NCI-H510A treated with DMSO at 0.1 percent for 48 hours (cell line): ENCODE results near the gene SPAG17.

ENCODE experiments used
- DNase-seq: peaks from one replicate; lab custom pipeline; 2025; lab: John Stamatoyannopoulos, UW

The SPAG17 gene

DNA sequence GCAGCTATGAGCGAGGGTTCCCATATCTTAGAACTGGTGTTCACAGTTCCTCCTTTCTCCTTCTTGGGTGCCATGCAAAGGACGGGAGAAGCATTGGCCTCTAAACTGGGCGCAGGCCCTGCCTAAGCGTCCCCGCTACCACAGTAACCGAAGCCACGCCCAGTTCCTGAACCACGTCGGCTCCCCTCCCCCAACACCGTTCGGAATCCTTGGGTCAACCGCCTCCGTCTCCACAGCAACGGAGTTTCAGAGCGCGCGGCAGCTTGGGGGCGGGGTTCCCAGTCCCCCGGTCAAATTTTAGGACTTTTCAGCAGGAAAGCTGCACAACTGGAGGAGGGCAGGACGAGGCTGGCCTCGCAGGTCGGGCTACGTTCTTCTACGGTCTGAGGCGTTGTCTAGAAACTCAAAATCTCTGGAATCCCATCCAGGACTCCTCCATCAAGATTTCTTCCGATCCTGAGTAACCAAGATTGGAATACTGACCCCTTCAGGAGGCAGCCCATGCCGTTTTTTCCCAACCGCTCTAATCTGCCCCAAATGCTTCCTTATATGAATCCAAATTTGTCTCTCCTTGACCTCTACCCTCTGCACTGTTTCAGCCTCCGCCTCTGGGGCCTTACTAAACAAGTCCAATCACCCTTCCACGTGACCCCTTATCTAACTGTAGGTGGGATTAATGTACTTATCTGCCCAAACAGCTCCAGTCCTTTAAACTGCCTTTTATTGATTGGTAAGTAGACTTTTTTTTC is at the start of gene SPAG17:
Gene SPAG17, minus strand, starts transcription at position 145 of the 749 bp plus-strand sequence. Its CDS starts 71 bp downstream, at position 74.
- peak; percentile 9 for DNase-seq

DNA sequence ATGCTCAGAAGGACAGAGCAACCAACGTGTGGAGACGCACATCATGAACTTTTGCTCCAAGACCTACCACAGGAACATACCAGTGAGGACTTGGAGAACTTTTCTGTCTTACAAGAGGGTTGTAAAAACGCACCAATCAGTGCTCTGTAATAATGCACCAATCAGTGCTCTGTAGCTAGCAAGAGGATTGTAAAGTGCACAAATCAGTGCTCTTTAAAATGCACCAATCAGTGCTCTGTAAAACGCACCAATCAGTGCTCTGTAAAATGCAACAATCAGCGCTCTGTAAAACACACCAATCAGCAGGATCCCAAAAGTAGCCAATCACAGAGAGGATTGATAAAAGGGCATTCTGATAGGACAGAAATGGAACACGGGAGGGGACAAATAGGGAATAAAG is 40.4 kb upstream of the SPAG17 start:
- DNase-seq: no peak

DNA sequence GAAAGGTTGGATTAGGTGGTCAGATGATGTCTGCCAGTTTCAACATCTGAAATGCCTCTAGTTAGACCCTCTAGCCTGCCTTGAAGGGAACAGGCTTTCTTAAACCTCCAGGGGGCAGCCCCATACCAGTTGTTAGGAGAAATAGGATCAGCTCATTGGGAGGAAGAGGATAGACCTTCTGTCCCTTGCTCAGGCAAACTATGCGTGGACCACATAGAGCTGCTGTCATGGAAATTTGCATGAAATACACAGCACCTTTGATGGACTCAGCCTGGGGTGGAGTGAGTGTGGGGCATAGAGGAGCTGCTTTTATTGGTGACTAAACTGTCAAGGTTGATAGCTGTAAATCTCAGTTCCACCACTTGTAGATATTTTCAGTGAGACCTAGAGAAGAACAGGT is 38.4 kb upstream of the SPAG17 start:
- no peak for DNase-seq

GRCh38 chr1:118219438-118219837 is 34.4 kb upstream of the SPAG17 start:
- DNase-seq: no peak

- peak; percentile 40 for DNase-seq
These were observed 32.3 kb upstream of the SPAG17 start for GRCh38 chr1:118217141-118217838.

DNA sequence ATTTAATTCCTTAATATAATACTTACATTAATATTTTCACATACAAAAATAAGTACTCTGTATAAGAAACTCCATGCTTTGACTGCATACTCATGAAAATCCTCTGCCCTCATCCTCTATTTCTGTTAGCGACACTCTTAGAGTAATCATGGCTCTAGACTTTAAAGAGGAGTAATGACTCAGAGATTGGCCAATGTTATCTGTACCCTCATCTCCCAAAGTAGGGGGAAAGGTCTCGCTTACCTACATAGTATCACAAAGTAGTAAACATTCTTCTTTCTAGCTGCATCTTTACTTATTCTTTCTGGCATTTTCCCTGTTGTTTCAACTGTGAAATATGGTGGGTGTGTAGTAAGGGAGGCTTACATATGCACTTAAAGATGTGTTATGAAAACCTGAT is 29.8 kb upstream of the SPAG17 start:
- no peak for DNase-seq

- no peak for DNase-seq
These were observed 25.7 kb upstream of the SPAG17 start for GRCh38 chr1:118210723-118211110.

DNA sequence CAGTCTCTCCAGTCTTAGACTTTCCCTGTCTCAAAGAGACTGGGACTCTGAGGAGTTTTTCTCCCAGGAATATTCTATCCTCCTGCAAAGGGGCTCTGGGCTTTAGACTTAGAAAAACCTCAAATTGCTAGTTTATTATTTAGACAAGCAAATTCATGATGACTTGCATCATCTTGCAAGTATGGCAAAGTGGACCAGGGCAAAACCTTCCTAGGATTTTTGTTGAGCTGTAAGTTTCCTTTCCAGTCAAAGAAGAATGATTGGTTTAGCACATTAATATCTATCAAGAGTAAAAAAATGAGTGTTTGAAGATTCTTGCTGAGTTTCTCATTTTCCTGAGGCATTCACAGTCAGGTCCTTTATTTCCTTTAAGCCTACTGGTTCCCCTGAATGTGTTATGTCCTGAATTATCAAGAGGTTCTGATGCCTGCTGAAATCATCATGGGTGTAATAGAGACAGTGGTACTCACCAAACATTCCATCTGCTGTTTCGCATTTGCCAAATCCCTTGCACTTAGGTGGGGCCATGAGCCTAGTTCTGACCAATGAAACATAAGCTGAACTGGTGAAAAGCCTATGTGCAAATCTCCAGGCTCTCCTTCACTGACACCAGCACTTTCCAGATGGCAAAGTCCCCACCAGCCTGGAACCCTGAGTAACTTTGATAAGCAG is 25.2 kb upstream of the SPAG17 start:
- no peak for DNase-seq

DNA sequence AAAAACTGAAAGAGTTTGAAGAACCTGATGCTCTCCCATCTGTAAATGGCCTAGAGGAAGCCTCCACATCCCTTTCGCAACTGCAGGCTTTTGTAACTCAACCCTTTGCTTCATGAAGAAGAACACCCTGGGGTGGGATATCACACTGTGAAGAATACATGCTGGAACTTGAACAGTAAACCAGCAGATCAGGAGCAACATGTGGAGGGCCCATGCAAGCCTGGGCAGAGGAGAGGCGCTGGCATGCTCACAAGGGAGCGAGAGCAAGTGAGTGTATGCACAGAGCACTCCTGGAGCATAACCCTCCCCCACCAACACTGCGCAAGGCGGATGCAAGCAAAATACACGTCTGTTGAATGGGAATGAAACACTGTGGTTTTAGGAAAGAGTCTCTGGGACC is 24.6 kb upstream of the SPAG17 start:
- DNase-seq: no peak

- no peak for DNase-seq
These were observed 21.9 kb upstream of the SPAG17 start for GRCh38 chr1:118206966-118207365.

GRCh38 chr1:118204648-118205047 is 19.6 kb upstream of the SPAG17 start:
- DNase-seq: peak; percentile 59

GRCh38 chr1:118204105-118204504 is 19.1 kb upstream of the SPAG17 start:
- no peak for DNase-seq

DNA sequence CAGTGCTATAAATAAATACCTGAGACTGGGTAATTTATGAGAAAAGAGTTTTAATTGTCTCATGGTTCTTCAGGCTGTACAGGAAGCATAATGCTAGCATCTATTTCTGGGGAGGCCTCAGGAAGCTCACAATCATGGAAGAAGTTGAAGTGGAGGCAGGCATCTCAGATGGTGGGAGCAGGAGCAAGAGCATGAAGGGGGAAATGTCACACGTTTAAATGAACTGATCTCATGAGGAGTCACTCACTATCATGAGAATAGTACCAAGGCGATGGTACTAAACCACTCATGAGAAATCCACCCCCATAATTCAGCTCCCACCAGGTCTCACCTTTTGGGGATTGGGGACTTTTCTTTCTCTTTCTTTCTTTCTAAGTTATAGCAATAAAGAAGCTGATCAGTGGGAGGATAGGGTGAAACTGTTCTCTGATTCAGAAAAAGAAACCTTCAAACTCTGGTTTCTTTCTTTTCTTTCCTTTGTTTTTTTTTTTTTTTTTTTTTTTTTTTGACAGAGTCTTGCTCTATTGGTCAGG is 17.1 kb upstream of the SPAG17 start:
- DNase-seq: no peak

- DNase-seq: no peak
These were observed 16.5 kb upstream of the SPAG17 start for GRCh38 chr1:118201524-118201923.

- DNase-seq: no peak
These were observed 15.8 kb upstream of the SPAG17 start for GRCh38 chr1:118200836-118201235.

- no peak for DNase-seq
These were observed 5.5 kb upstream of the SPAG17 start for GRCh38 chr1:118190561-118190960.

DNA sequence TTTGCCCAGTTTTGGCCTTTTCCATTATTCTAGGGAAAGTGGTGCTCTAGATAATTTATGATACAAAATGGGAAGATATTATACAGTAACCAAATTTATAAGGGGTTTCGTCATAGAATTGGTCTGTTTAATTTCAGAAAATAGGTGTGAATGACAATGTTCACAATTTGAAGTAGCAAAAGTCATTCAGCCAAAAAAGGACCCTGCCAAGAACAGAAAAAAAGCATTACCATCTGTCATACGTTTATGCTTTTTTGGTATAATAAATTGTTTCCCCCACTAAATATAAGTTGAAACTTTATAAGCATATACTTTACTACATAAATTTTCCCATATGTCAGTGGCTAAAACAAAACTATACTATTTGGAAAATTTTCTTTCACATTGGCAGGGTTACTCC is 4.5 kb upstream of the SPAG17 start:
- no peak for DNase-seq

DNA sequence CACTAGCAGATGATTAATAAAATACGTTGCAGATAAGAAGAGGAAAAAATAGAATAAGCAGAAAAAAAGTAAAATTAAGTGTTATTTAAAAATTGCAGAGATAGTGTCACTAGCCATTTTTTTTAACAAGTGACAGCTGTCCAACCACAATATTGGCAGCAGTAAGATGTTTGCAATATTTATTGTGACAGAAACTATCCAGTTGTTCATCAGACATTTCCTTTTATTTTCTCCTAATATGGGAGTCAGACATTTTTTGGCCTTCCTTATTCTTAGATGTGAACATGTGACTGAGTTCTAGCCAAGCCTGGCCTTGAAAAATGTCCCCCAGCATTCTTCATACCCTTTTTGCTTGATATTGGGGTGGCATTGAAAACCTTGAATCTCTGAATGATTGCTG is 3.4 kb upstream of the SPAG17 start:
- DNase-seq: no peak

- DNase-seq: no peak
These were observed 998 bp upstream of the SPAG17 start for GRCh38 chr1:118186026-118186425.

GRCh38 chr1:118184739-118185083 is 317 bp downstream of the SPAG17 start:
- no peak for DNase-seq

- no peak for DNase-seq
These were observed 1.4 kb downstream of the SPAG17 start for GRCh38 chr1:118183586-118183985.

DNA sequence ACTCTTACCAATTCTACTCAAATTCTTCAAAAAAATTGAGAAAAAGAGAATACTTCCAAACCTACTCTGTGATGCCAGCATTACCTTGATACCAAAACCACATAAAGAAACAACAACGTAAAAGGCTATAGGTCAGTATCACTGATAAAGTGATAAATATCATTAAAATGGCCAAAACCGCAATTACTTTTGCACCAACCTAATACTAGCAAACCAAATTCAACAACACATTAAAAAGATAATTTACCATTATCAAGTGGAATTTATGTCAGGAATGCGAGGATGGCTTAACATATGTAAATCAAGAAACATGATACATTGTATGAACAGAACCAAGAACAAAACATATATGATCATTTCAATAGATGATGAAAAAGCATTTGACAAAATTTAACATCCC is 7.0 kb downstream of the SPAG17 start:
- DNase-seq: no peak

GRCh38 chr1:118169016-118169415 is 16.0 kb downstream of the SPAG17 start:
- no peak for DNase-seq
